Spleen (tissue), 7 donors: ENCODE measurements around the gene SUMF2.

ENCODE experiments used
- CTCF ChIP-seq, 11 experiments: fragments of 200-600 bp in 7 of 11; fragments of 450-650 bp in 4 of 11; sonication (generic) in 4 of 11; IDR thresholded peaks in 8 of 11; conservative IDR thresholded peaks in 3 of 11; 1 replicate in 7 of 11; 2 replicates in 4 of 11; pipeline versions ENCODE4 v1.4.0 to v1.8.0; 2016 to 2021; ENCODE audit warnings: antibody characterized with exemption in 11 of 11, inconsistent platforms in 4 of 11, mild to moderate bottlenecking in 1 of 11
- POLR2A ChIP-seq, 3 donors: fragments of 450-650 bp; IDR thresholded peaks; one replicate each; pipeline ENCODE4 v1.5.1; 2017; ENCODE audit warnings: antibody characterized with exemption in 3 of 3, mild to moderate bottlenecking in 1 of 3
- donor health status: DM: no; HTN: no; CAD: no; lungs with moderate emphysema.
- donor health status: DM: no; HTN: no; CAD: no.
- donor health status: DM: no; HTN: no; CAD: no.

- TF ChIP-seq POLR2A (IDR thresholded peaks at IDR 0.05) = no peak
- no peak for TF ChIP-seq CTCF (IDR thresholded peaks at IDR 0.05 in 8 of 11, conservative IDR thresholded peaks at IDR 0.05 in 3 of 11)
Observed at GRCh38 chr7:56081626-56082340, 17.7 kb downstream of the SUMF2 start.
